GM19193 (cell line): ENCODE measurements around the gene ZDHHC14.

Source experiments
- POLR2A ChIP-seq: IDR thresholded peaks from 4 replicates; pipeline ENCODE4 v1.6.1; 2011; ENCODE audit not compliant: insufficient read depth, insufficient read length; ENCODE audit errors: extremely low read depth

ZDHHC14 gene

GRCh38 chr6:157461000-157461915, 80.3 kb downstream of the ZDHHC14 start:
- no peak for TF ChIP-seq POLR2A

- no peak for TF ChIP-seq POLR2A
Observed at GRCh38 chr6:157462956-157463742, 82.2 kb downstream of the ZDHHC14 start.

- no peak for TF ChIP-seq POLR2A
Observed at GRCh38 chr6:157464653-157465535, 83.9 kb downstream of the ZDHHC14 start.

GRCh38 chr6:157466342-157466648, 85.3 kb downstream of the ZDHHC14 start:
- TF ChIP-seq POLR2A = no peak

- no peak for TF ChIP-seq POLR2A
Observed at GRCh38 chr6:157468054-157468453, 87.1 kb downstream of the ZDHHC14 start.

DNA sequence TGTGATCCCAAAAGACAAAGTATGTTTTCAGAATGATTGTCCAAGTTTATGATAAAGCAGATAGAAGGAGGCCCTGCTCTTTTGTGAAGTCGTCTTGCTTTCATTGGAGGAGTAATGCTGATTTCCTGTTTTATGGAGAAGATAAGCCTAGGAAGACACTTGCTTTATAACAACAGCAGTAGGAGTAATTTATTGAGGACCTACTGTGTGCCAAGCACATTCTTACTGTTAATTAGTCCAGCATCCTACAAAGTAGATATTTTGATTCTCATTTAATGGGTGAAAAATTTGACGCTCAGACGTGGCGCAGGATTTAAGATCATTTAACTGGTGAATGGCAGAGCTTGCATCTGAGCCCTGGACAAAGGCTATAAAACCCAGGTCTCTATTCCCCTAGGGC, 87.6 kb downstream of the ZDHHC14 start:
- no peak for TF ChIP-seq POLR2A

- no peak for TF ChIP-seq POLR2A
Observed at GRCh38 chr6:157469378-157469777, 88.4 kb downstream of the ZDHHC14 start.

DNA sequence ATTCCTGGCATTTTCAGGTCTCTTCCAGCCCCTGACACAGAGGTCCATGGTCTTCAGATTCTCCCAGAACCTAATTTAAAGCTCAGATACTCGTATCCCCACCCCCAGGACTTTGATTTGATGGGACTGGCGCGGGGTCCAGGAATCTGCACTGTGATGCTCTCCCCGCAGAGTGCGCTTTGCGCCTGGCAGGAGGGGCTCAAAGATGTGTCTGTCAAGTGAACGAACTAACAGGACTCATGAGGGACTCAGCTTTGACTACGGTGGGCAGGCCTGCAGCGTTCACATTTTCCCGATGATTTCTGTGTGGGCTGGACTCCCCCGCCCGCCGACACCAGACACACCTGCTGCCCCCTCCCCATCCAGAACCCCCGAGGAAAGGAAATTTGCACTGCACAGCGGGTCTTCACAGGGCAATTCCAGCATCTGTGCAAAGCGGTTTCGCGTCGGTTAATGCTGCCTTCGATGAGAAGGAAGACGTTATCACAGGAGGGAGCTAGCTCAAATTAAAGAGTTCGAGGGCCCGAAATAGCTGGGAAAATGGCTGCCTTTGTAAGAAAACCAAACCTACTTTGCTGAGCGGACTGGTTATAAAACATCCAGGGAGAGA, 90.2 kb downstream of the ZDHHC14 start:
- TF ChIP-seq POLR2A = no peak

DNA sequence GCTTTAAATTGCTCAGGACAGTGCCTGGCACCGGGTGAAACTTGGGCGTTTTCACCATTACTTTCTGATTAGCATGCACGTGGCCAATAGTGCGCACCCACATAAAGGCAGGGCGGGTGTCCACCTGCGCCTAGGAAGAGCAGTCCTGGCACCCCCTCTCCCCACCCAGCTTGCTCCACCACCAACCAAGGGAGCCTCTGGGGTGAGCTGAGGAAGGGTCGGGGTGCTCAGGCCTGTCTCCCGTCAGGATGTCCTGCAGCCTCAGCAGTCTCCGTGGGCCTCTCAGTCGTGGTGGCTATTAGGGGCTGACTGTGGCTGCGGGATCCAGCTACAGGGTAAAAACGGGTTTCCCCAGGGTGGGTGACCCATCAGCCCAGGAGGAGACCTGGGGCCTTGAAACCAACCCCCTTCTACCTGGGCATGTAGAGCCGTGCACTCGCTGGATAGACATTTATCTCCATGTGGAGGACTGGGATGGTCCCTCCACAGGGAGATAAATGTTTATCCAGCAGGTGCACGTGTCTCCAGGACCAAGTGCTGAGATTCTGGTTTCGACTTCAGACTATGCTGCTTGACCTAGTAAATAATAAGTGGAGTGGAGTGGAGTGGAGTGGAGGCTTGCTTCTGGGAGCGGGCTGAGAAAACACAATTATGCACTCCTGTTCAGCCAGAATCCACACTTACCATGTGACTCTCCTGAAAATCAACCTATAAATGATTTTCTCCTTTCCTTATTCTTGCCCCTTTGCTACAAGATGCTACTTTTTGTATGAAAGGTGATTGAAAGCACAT, 91.1 kb downstream of the ZDHHC14 start:
- no peak for TF ChIP-seq POLR2A

- no peak for TF ChIP-seq POLR2A
Observed at GRCh38 chr6:157476797-157477196, 95.8 kb downstream of the ZDHHC14 start.

- TF ChIP-seq POLR2A = no peak
Observed at GRCh38 chr6:157478926-157479325, 97.9 kb downstream of the ZDHHC14 start.

- no peak for TF ChIP-seq POLR2A
Observed at GRCh38 chr6:157479464-157480303, 98.7 kb downstream of the ZDHHC14 start.
